ENCODE results near the gene GPT2.

GPT2 gene

GRCh38 chr16:46968063-46968435 lies 83.9 kb downstream of the GPT2 start:
- DNase-seq (ENCODE audit: low read depth in 2 of 2): no peak

GRCh38 chr16:46970089-46970488 lies 85.9 kb downstream of the GPT2 start:
- DNase-seq (ENCODE audit: low read depth in 2 of 2): no peak

- DNase-seq (ENCODE audit: low read depth in 2 of 2): no peak
Observed at GRCh38 chr16:46971271-46971670, 87.1 kb downstream of the GPT2 start.

- DNase-seq (ENCODE audit: low read depth in 2 of 2): peak in 1 of 2 donors; percentile 40
Observed at GRCh38 chr16:46972429-46973206, 88.5 kb downstream of the GPT2 start.

GRCh38 chr16:46973207-46973995 lies 89.2 kb downstream of the GPT2 start, which contains the start of gene DNAJA2:
Gene DNAJA2 (minus strand): TSS chr16:46973674. CDS start chr16:46973572, 102 bp downstream.
- DNase-seq (ENCODE audit: low read depth in 2 of 2): peak; percentile 86 to 87

- DNase-seq (ENCODE audit: low read depth in 2 of 2): no peak
Observed at GRCh38 chr16:46973996-46974324, 89.8 kb downstream of the GPT2 start.

- no peak for DNase-seq (ENCODE audit: low read depth in 2 of 2)
Observed at GRCh38 chr16:46974352-46974751, 90.2 kb downstream of the GPT2 start.

- no peak for DNase-seq (ENCODE audit: low read depth in 2 of 2)
Observed at GRCh38 chr16:46975165-46975564, 91.0 kb downstream of the GPT2 start.

- DNase-seq (ENCODE audit: low read depth in 2 of 2): no peak
Observed at GRCh38 chr16:46975908-46976470, 91.8 kb downstream of the GPT2 start.

GRCh38 chr16:46976550-46976949 lies 92.4 kb downstream of the GPT2 start:
- DNase-seq (ENCODE audit: low read depth in 2 of 2): no peak
